D721Med (cell line): ENCODE results near the gene TTBK1.

Experiments
- DNase-seq: peaks from one replicate; pipeline ENCODE4 v3.0.0; 2011; ENCODE audit warnings: low spot score; ENCODE audit not compliant: insufficient read length
- FAIRE-seq: peaks from 2 replicates; lab custom pipeline; 2011; peaks lifted over from hg19 to GRCh38; lab: Jason Lieb, UNC
- TF ChIP-seq, protein P1 (sequence below): IDR thresholded peaks from 2 replicates; pipeline ENCODE4 v1.5.1; 2012; ENCODE audit warnings: mild to moderate bottlenecking, control low read depth; ENCODE audit not compliant: insufficient read depth; ENCODE audit errors: missing control alignments

Gene TTBK1

DNA sequence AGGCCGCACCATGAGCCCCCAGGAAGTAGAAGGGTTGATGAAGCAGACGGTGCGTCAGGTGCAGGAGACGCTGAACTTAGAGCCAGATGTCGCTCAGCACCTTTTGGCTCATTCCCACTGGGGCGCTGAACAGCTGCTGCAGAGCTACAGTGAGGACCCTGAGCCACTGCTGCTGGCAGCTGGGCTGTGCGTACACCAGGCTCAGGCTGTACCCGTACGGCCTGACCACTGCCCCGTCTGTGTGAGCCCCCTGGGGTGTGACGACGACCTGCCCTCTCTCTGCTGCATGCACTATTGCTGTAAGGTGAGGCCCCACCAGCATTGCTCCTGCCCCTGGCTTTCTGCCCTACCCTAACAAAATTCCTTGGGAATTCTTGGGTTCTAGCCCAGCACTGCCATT is 27.1 kb upstream of the TTBK1 start:
- FAIRE-seq: no peak
- TF ChIP-seq, protein P1, sequence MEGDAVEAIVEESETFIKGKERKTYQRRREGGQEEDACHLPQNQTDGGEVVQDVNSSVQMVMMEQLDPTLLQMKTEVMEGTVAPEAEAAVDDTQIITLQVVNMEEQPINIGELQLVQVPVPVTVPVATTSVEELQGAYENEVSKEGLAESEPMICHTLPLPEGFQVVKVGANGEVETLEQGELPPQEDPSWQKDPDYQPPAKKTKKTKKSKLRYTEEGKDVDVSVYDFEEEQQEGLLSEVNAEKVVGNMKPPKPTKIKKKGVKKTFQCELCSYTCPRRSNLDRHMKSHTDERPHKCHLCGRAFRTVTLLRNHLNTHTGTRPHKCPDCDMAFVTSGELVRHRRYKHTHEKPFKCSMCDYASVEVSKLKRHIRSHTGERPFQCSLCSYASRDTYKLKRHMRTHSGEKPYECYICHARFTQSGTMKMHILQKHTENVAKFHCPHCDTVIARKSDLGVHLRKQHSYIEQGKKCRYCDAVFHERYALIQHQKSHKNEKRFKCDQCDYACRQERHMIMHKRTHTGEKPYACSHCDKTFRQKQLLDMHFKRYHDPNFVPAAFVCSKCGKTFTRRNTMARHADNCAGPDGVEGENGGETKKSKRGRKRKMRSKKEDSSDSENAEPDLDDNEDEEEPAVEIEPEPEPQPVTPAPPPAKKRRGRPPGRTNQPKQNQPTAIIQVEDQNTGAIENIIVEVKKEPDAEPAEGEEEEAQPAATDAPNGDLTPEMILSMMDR: no peak
- DNase-seq: no peak

DNA sequence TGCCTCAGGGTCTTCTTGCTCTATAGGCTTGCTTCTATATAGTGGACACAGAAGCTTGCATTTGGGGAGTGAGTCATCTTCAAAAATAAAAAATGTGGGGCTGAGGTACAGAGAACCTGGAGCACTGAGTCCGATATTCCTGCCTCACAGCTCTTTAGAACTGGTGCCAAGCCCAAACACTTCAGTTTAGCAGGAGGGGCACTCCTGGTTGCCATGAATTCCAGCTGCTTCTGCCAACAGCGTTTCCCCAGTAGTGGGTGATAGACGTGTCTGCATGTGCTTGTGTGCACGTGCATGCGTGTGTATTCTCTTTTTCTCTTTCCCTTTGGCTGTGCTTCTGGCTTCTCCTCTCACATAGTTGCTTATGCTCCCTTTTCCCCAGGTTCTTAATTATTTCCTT is 25.9 kb upstream of the TTBK1 start:
- FAIRE-seq: no peak
- DNase-seq: no peak

GRCh38 chr6:43219119-43219518 is 24.2 kb upstream of the TTBK1 start:
- FAIRE-seq (no peak), DNase-seq (no peak)
- TF ChIP-seq, protein P1: no peak

More for the DNA sequence above, 25.9 kb upstream of the TTBK1 start:
- TF ChIP-seq, protein P1: no peak

- TF ChIP-seq, protein P1: no peak
- FAIRE-seq (no peak), DNase-seq (no peak)
Measured at GRCh38 chr6:43219814-43220213, 23.5 kb upstream of the TTBK1 start.

DNA sequence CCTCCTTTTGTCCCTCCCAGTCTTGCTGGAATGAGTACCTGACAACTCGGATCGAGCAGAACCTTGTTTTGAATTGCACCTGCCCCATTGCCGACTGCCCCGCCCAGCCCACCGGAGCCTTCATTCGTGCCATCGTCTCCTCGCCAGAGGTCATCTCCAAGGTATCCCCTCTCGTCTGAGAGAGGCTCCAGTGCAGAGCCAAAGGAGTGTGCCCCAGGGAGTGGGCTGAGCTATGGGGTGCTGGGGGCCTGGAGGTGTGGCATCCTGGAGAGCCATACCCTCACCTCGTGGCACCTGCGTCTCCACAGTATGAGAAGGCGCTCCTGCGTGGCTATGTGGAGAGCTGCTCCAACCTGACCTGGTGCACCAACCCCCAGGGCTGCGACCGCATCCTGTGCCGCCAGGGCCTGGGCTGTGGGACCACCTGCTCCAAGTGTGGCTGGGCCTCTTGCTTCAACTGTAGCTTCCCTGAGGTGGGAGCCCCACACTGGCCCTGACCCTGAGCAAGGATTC is 22.8 kb upstream of the TTBK1 start:
- TF ChIP-seq, protein P1: no peak
- DNase-seq (no peak), FAIRE-seq (no peak)

DNA sequence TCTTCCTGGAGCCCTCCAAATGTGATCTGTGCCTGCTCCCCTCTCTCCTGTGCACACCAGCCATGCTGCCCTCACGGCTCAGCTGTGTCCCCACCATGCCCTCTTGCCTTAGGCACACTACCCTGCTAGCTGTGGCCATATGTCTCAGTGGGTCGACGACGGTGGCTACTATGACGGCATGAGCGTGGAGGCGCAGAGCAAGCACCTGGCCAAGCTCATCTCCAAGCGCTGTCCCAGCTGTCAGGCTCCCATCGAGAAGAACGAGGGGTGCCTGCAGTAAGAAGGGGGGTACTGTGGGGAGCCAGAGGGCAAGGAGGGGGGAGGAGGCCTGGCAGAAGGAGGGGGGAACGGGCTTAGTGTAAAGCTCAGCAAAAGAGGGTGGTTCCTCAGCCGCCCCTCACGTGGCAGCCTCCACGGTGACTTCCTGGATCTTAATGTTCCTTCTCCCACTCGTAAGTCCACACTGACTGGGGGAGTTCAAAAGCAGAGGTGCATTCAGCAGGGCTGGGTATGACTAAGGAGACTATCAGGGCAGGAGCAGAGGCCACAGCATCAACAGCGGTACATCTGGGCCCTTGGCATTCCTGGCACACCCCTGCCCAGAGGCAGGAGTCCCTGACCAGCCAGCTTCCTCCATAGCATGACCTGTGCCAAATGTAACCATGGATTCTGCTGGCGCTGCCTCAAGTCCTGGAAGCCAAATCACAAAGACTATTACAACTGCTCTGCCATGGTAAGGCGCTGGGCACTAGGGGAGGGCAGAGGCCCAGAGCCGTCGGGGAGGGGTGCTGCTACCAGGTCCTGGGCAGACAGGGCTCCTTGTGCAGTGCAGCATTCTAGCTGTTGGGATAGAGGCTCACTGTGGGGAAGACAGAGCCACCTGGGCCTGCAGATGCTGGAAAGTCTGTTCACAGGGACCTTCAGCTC is 22.0 kb upstream of the TTBK1 start:
- FAIRE-seq: no peak
- no peak for DNase-seq
- TF ChIP-seq, protein P1: no peak
